Body of pancreas (tissue), 4 donors: ENCODE data around the gene PIK3R4. TPM values are rescaled to one million over a fixed set of nuclear protein-coding genes. Genes with fewer than 3 reads are reported as not detected.

Experiments
- ATAC-seq: fragments of 150-250 bp; one replicate; pipeline ENCODE4 v1.9.1; 2016
- DNase-seq, 4 donors: peaks; one replicate each; pipeline ENCODE4 v3.0.0-alpha.2; 2019
- H3K27ac ChIP-seq, 4 donors: fragments of 200-600 bp; sonication (generic); 1 replicate in 3 of 4; 2 replicates in 1 of 4; pipeline versions ENCODE4 v1.5.1 to v1.6.1; 2016 to 2019; ENCODE audit warnings: mild to moderate bottlenecking in 1 of 4, mixed read lengths in 1 of 4, moderate library complexity in 1 of 4
- H3K27me3 ChIP-seq, 2 donors: fragments of 200-600 bp; sonication (generic); one replicate each; pipeline ENCODE4 v1.6.0; 2016; ENCODE audit warnings: mild to moderate bottlenecking in 1 of 2
- H3K36me3 ChIP-seq, 2 donors: fragments of 200-600 bp; sonication (generic); replicated peaks in 1 of 2; 2 replicates each; pipeline ENCODE4 v1.5.1; 2016; ENCODE audit warnings: low read depth in 2 of 2; ENCODE audit not compliant: insufficient read depth in 1 of 2
- H3K4me1 ChIP-seq: fragments of 200-600 bp; sonication (generic); one replicate; pipeline ENCODE4 v1.6.0; 2016
- H3K4me3 ChIP-seq, 2 donors: fragments of 200-600 bp; sonication (generic); 1 replicate in 1 of 2; 2 replicates in 1 of 2; pipeline ENCODE4 v1.5.1; 2016 to 2019
- H3K9me3 ChIP-seq, 3 donors: fragments of 200-600 bp; sonication (generic); 1 replicate in 2 of 3; 2 replicates in 1 of 3; pipeline ENCODE4 v1.5.1; 2016
- CTCF ChIP-seq, 7 experiments: fragments of 450-650 bp in 4 of 7; fragments of 200-600 bp in 3 of 7; sonication (generic) in 3 of 7; IDR thresholded peaks; one replicate each; pipeline ENCODE4 v1.5.1; 2016 to 2019; ENCODE audit warnings: antibody characterized with exemption in 7 of 7
- POLR2A ChIP-seq, 3 donors: fragments of 450-650 bp; IDR thresholded peaks; one replicate each; pipeline ENCODE4 v1.6.1; 2016; ENCODE audit warnings: antibody characterized with exemption in 3 of 3, mild to moderate bottlenecking in 2 of 3
- WGBS, 2 donors: methylation state at CpG; one replicate each; pipeline ENCODE4 v1.1.5; 2017; 5-methylcytosine and 5-hydroxymethylcytosine counted together
- intact Hi-C: fragments of 100-400 bp; cut with DNase I; formaldehyde crosslinking; loops from one replicate; pipeline ENCODE4 v1.15.1; 2023
- total RNA-seq, 2 donors: library from RNA; depleted of rRNA; stranded (reverse); fragments of >200 nt; gene quantifications; one replicate each; pipeline ENCODE4 v1.1.0, GENCODE V29; 2016

PIK3R4 gene
- total RNA-seq: 10 to 100 TPM; 20.8 to 28.0 TPM

- DNase-seq (peak; percentile 93 to 97 (median 94)), ATAC-seq (peak; percentile 98)
- H3K27me3 ChIP-seq: no peaks in the 10 kb centered on the region
- intact Hi-C loops: no loop called here
- TF ChIP-seq POLR2A (IDR thresholded peaks at IDR 0.05) (peak; percentile 30 to 82 (median 75)), CTCF (IDR thresholded peaks at IDR 0.05) (no peak)
- peak within 1 kb of the TSS; percentile 55 to 89 (median 84) for H3K27ac ChIP-seq
- peaks cover 0 to 3% (median 0%) of the 10 kb centered on the region in 3 donors for H3K9me3 ChIP-seq
- peaks cover 41% of the 10 kb centered on the region for H3K4me1 ChIP-seq
- WGBS, 2 donors: 0 to 1% methylated on average over 23 to 43 of the region's 43 CpGs
- H3K4me3 ChIP-seq: peak within 1 kb of the TSS; percentile 62 to 79
- no peaks in the 10 kb centered on the region for H3K36me3 ChIP-seq
Observed at GRCh38 chr3:130746246-130747039, at the start of gene PIK3R4. PIK3R4 (minus strand) TSS chr3:130746829; CDS start chr3:130745218, 1,611 bp downstream.

- TF ChIP-seq CTCF (IDR thresholded peaks at IDR 0.05): no peak
- no peak for TF ChIP-seq POLR2A (IDR thresholded peaks at IDR 0.05)
- DNase-seq: no peak
- intact Hi-C loops: no loop called here
- H3K4me3 ChIP-seq: peak overlapping the region in 1 of 2 donors; percentile 10
- H3K4me1 ChIP-seq: no peaks in the 10 kb centered on the region
- H3K9me3 ChIP-seq: no peaks in the 10 kb centered on the region
- WGBS, 2 donors: 79 to 87% methylated on average over 1 of the region's 1 CpG
- no peak for ATAC-seq
- H3K27me3 ChIP-seq: no peaks in the 10 kb centered on the region
- H3K36me3 ChIP-seq: no peaks in the 10 kb centered on the region
- no peak overlapping the region for H3K27ac ChIP-seq
Observed at GRCh38 chr3:130795396-130795795, 48.8 kb upstream of the PIK3R4 start.

GRCh38 chr3:130792246-130792645 lies 45.6 kb upstream of the PIK3R4 start:
- Histone ChIP-seq H3K36me3 (no peaks in the 10 kb centered on the region), H3K4me1 (no peaks in the 10 kb centered on the region)
- ATAC-seq: no peak

GRCh38 chr3:130789782-130790322 lies 43.2 kb upstream of the PIK3R4 start:
- no peaks in the 10 kb centered on the region for H3K36me3 ChIP-seq
- WGBS, 2 donors: 46% methylated on average over 5 of the region's 5 CpGs

More at GRCh38 chr3:130792246-130792645, 45.6 kb upstream of the PIK3R4 start:
- Histone ChIP-seq H3K27me3 (no peaks in the 10 kb centered on the region), H3K27ac (no peak overlapping the region), H3K4me3 (no peak overlapping the region), H3K9me3 (no peaks in the 10 kb centered on the region)
- WGBS, 2 donors: 77 to 79% methylated on average over 2 of the region's 2 CpGs
- intact Hi-C loops: no loop called here
- TF ChIP-seq CTCF (IDR thresholded peaks at IDR 0.05) (no peak), POLR2A (IDR thresholded peaks at IDR 0.05) (no peak)
- DNase-seq: no peak

More at GRCh38 chr3:130789782-130790322, 43.2 kb upstream of the PIK3R4 start:
- H3K4me3 ChIP-seq: no peak overlapping the region
- ATAC-seq (no peak), DNase-seq (no peak)
- no peaks in the 10 kb centered on the region for H3K27me3 ChIP-seq
- no peaks in the 10 kb centered on the region for H3K9me3 ChIP-seq
- TF ChIP-seq POLR2A (IDR thresholded peaks at IDR 0.05) (no peak), CTCF (IDR thresholded peaks at IDR 0.05) (no peak)
- no peak overlapping the region for H3K27ac ChIP-seq
- intact Hi-C loops: no loop called here
- H3K4me1 ChIP-seq: no peaks in the 10 kb centered on the region
